Fibroblast of the aortic adventitia (primary cell): Measurements from ENCODE around the gene AKR7A2. TPM values are rescaled to one million over a fixed set of nuclear protein-coding genes. Genes with fewer than 3 reads are reported as not detected.
"Not testable (repeated sequence)": the region's sequence is repeated elsewhere in the genome, so short reads cannot be mapped to it uniquely, and the experiment has no call there.

ENCODE experiments used
- DNase-seq: peaks from one replicate; pipeline ENCODE4 v3.0.0-alpha.2; 2010; ENCODE audit warnings: low read depth
- H3K4me3 ChIP-seq: 2 replicates; pipeline ENCODE4 v1.5.1; 2011; ENCODE audit warnings: low read depth, mild to moderate bottlenecking, control low read depth, low read length, moderate library complexity
- small RNA-seq: library from RNA; depleted of rRNA; stranded (forward); fragments of <200 nt; gene quantifications from one replicate; pipeline ENCODE3, GENCODE V24; 2012
- total RNA-seq: library from RNA; depleted of rRNA; stranded (reverse); fragments of >200 nt; gene quantifications from 2 replicates; pipeline ENCODE4 v1.2.3, GENCODE V29; 2012; ENCODE audit warnings: low replicate concordance
- TF ChIP-seq, protein P1 (sequence below): IDR thresholded peaks from 2 replicates; pipeline ENCODE4 v1.5.1; 2011; ENCODE audit warnings: mild to moderate bottlenecking, low read length, control low read depth, inconsistent platforms; ENCODE audit not compliant: insufficient read depth

Gene AKR7A2
- total RNA-seq, 1 donor: 68.4 TPM

DNA sequence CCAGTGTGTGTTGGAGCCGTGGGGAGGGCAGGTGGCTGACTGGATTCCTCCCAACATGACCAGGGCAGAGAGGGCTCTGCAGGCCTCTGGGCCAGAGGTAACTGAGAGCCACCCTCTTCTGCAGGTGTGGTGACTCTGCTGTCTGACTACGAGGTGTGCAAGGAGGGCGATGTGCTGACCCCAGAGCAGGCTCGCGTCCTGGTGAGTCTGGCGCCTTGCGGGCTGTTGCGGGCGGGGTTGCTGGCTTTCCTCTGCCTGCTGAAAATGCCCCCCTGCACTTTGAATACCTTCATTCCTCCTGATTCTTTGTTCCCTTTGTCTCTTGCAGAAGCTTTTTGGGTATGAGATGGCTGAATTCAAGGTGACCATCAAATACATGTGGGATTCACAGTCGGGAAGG lies 53.6 kb downstream of the AKR7A2 start:
- TF ChIP-seq, protein P1, sequence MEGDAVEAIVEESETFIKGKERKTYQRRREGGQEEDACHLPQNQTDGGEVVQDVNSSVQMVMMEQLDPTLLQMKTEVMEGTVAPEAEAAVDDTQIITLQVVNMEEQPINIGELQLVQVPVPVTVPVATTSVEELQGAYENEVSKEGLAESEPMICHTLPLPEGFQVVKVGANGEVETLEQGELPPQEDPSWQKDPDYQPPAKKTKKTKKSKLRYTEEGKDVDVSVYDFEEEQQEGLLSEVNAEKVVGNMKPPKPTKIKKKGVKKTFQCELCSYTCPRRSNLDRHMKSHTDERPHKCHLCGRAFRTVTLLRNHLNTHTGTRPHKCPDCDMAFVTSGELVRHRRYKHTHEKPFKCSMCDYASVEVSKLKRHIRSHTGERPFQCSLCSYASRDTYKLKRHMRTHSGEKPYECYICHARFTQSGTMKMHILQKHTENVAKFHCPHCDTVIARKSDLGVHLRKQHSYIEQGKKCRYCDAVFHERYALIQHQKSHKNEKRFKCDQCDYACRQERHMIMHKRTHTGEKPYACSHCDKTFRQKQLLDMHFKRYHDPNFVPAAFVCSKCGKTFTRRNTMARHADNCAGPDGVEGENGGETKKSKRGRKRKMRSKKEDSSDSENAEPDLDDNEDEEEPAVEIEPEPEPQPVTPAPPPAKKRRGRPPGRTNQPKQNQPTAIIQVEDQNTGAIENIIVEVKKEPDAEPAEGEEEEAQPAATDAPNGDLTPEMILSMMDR: no peak
- DNase-seq: no peak
- H3K4me3 ChIP-seq: no peak overlapping the region

DNA sequence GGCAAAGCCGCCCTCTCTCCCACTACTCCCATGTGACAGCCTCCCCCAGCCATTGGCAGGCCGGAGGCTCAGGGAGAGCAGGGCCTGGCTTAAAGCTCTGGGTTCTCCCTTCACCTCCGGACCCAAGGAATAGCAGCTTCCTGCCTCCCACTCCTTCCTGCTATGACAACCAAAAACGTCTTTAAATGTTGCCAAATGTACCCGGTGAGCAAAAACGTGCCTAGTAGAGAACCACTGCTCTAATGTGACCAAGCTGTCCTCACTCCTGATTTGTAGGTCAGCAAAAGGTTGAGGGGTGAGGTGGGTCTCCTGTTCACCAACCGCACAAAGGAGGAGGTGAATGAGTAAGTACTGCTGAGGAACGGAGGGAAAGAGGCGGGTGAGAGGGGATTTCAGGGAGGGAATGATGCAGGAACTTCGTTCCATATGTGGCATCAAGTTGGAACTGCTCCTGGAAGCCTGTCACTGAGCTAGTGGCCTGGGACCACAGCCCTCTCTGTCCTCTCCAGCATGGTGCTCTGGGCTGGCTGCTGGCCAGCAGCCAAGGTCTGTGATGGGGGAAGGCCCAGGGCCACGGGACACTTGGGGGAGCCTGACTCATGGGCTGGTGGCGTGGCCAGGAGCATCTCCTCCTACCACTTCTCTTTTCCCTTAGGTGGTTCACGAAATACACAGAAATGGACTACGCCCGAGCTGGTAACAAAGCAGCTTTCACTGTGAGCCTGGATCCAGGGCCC lies 54.6 kb downstream of the AKR7A2 start:
- DNase-seq: no peak
- no peak overlapping the region for H3K4me3 ChIP-seq
- TF ChIP-seq, protein P1: no peak

DNA sequence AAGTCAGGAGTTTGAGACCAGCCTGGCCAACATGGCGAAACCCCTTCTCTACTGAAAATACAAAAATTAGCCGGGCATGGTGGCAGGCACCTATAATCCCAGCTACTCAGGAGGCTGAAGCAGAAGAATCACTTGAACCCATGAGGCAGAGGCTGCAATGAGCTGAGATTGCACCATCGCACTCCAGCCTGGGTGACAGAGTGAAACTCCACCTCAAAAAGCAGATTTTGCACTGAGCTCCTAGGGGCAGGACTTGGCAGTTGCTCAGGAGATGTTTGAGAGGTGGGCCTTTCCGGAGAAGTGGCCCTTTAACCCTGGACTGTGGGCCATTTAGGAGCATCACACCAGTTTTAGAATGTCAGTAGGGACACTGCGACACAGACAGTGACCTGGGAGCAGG lies 55.6 kb downstream of the AKR7A2 start:
- DNase-seq: not testable (repeated sequence)

GRCh38 chr1:19255288-19255687 lies 56.7 kb downstream of the AKR7A2 start:
- DNase-seq: no peak
- no peak overlapping the region for H3K4me3 ChIP-seq
- TF ChIP-seq, protein P1: no peak

More for the DNA sequence above, 55.6 kb downstream of the AKR7A2 start:
- not testable (repeated sequence) for H3K4me3 ChIP-seq

- TF ChIP-seq, protein P1: no peak
Measured at GRCh38 chr1:19254416-19254815, 57.5 kb downstream of the AKR7A2 start.

More at GRCh38 chr1:19254416-19254815, 57.5 kb downstream of the AKR7A2 start:
- DNase-seq: no peak
- no peak overlapping the region for H3K4me3 ChIP-seq

Small RNAs within 50 kb of the gene (small RNA-seq; reads per million reads assigned to genes)
- not detected for gene RNU6-1099P

Other genes starting within 250 kb of the AKR7A2 start
- 136 and 142 TPM in 2 replicates for gene UBR4, start 101.9 kb downstream of the AKR7A2 start, total RNA-seq
- gene EMC1, start 60.6 kb downstream of the AKR7A2 start, total RNA-seq: 46.2 and 48.0 TPM in 2 replicates
- gene MRTO4, start 60.3 kb downstream of the AKR7A2 start, total RNA-seq: 9.0 and 22.7 TPM in 2 replicates
- 0.36 TPM in 1 of 2 replicates, not detected in the other for gene AKR7A3, start 23.4 kb downstream of the AKR7A2 start, total RNA-seq
- gene SLC66A1, start 182 bp upstream of the AKR7A2 start, total RNA-seq: 14.8 and 16.9 TPM in 2 replicates
- 96.6 and 232 TPM in 2 replicates for gene CAPZB, start 173.4 kb upstream of the AKR7A2 start, total RNA-seq